OCI-LY3 (cell line): ENCODE measurements around the gene ALKBH2.

Experiments
- H2AFZ ChIP-seq: fragments of 200-600, 300-600 bp; shearing (Covaris generic); 2 replicates; pipeline ENCODE4 v1.6.0; 2014; ENCODE audit warnings: antibody characterized with exemption, low read depth, low read length
- H3K27ac ChIP-seq: fragments of 200-600, 300-600 bp; sonication (generic); 2 replicates; pipeline ENCODE4 v1.5.1; 2014; ENCODE audit warnings: mild to moderate bottlenecking, low read length, moderate library complexity, mixed read lengths
- H3K27me3 ChIP-seq: fragments of 200-600, 300-600 bp; sonication (generic); 2 replicates; pipeline ENCODE4 v1.6.1; 2014; ENCODE audit warnings: low read depth, low read length, mixed read lengths
- H3K36me3 ChIP-seq: fragments of 200-600, 300-600 bp; sonication (generic); replicated peaks from 2 replicates; pipeline ENCODE3; 2014; ENCODE audit warnings: low read depth, low read length, mixed read lengths
- H3K4me1 ChIP-seq: fragments of 300-600, 200-600 bp; sonication (generic); 2 replicates; pipeline ENCODE4 v1.6.1; 2014; ENCODE audit warnings: low read length, mixed read lengths
- H3K4me2 ChIP-seq: fragments of 200-600, 300-600 bp; sonication (generic); 2 replicates; pipeline ENCODE4 v1.6.1; 2014; ENCODE audit warnings: low read length, mixed read lengths
- H3K4me3 ChIP-seq: fragments of 300-600, 200-600 bp; sonication (generic); 2 replicates; pipeline ENCODE4 v1.5.1; 2014; ENCODE audit warnings: antibody characterized with exemption, mild to moderate bottlenecking, low read length, moderate library complexity
- H3K79me2 ChIP-seq: fragments of 300-600, 200-600 bp; shearing (Covaris generic); 2 replicates; pipeline ENCODE4 v1.6.1; 2014; ENCODE audit warnings: mild to moderate bottlenecking, low read length, mixed read lengths
- H3K9ac ChIP-seq: fragments of 300-600, 200-600 bp; shearing (Covaris generic); 2 replicates; pipeline ENCODE4 v1.6.0; 2014; ENCODE audit warnings: mild to moderate bottlenecking, low read length, moderate library complexity
- H3K9me3 ChIP-seq: fragments of 200-600, 300-600 bp; shearing (Covaris generic); 2 replicates; pipeline ENCODE4 v1.6.1; 2014; ENCODE audit warnings: low read length, mixed read lengths; ENCODE audit not compliant: insufficient read depth
- H4K20me1 ChIP-seq: fragments of 200-600, 300-600 bp; sonication (generic); 2 replicates; pipeline ENCODE4 v1.6.1; 2016; ENCODE audit warnings: low read length, mixed read lengths; ENCODE audit not compliant: insufficient read depth
- EZH2phosphoT487 ChIP-seq: fragments of 200-600 bp; shearing (Covaris generic); IDR thresholded peaks from 2 replicates; pipeline ENCODE4 v1.6.1; 2018; ENCODE audit warnings: antibody characterized with exemption, mixed run types, low read depth
- TF ChIP-seq, protein P1 (sequence below): fragments of 200-600, 300-600 bp; sonication (generic); IDR thresholded peaks from 2 replicates; pipeline ENCODE4 v1.5.1; 2014; ENCODE audit warnings: antibody characterized with exemption, low read length, low read depth

Gene ALKBH2

DNA sequence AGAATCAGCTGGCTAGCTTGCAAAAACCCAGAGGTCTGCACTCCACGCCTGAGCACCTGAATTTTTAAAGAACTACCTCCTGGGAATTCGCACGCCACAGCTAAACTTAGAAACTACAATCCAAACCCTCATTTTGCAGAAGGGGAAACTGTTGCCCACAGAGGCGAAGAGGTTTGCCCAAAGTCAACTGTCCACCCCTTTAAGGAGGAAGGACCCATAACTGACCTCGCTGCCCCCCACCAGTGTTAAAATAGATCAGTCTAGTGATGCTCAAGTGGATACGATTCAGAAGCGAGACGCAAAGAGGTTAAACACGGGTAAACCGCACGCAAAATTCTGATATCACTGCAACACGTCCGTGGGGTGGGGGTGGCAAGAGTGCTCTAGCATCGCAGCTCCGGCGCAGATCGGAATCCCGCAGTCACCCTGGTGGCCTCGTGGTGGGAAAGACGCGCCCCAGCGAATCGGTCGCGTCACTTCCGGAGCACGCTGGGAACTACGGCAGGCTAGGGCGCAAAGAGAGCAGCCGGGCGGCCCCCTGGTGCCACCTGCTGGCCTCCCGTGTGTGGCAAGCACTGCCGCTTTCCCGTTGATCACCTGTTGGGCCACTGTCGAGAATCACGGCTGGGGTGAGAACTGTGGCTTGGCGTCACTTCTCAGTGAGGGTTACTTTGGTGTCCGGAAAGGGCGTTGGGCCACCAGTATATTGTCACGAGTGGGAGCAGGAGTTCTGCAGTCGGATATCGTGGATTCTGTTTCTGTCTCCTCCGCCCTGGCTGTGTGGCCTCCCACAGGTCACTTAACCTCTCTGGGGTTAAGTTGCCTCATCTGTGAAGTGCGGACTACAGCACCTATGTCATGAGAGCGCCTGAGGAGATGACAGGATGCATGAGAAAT, at the start of gene ALKBH2:
TSS of gene ALKBH2 (minus strand) at position 451 of the 897 bp plus-strand sequence. CDS start 686 bp downstream, outside the sequence.
- Histone ChIP-seq H3K9me3 (no peaks in the 10 kb centered on the region), H3K4me1 (peaks cover 24% of the 10 kb centered on the region), H3K4me2 (peak within 1 kb of the TSS; percentile 95), H3K79me2 (peaks cover 38% of the 10 kb centered on the region), H3K36me3 (peaks cover 27% of the 10 kb centered on the region), H2AFZ (peak within 1 kb of the TSS; percentile 92), H3K9ac (peak within 1 kb of the TSS; percentile 86), H3K4me3 (peak within 1 kb of the TSS; percentile 86), H4K20me1 (no peaks in the 10 kb centered on the region), H3K27me3 (no peaks in the 10 kb centered on the region), H3K27ac (peak within 1 kb of the TSS; percentile 23; the same call in 1 of the 2 replicates)
- no peak for TF ChIP-seq EZH2phosphoT487
- TF ChIP-seq, protein P1, sequence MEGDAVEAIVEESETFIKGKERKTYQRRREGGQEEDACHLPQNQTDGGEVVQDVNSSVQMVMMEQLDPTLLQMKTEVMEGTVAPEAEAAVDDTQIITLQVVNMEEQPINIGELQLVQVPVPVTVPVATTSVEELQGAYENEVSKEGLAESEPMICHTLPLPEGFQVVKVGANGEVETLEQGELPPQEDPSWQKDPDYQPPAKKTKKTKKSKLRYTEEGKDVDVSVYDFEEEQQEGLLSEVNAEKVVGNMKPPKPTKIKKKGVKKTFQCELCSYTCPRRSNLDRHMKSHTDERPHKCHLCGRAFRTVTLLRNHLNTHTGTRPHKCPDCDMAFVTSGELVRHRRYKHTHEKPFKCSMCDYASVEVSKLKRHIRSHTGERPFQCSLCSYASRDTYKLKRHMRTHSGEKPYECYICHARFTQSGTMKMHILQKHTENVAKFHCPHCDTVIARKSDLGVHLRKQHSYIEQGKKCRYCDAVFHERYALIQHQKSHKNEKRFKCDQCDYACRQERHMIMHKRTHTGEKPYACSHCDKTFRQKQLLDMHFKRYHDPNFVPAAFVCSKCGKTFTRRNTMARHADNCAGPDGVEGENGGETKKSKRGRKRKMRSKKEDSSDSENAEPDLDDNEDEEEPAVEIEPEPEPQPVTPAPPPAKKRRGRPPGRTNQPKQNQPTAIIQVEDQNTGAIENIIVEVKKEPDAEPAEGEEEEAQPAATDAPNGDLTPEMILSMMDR: peak; percentile 85

DNA sequence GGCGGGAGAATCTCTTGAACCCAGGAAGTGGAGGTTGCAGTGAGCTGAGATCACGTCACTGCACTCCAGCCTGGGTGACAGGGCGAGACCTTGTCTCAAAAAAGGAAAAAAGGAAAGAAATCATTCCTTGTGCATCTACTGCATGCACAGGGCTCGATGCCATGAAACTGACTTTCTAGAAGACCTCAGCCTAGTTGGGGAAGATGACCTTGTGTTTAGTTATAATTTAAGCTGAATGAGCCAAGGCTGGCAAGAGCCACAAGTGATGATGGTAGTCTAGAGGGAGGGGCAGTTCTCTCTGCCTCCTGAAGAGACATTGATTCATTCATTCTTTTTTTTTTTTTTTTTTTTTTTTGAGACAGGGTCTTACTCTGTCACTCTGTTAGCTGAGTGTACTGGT, 47.3 kb upstream of the ALKBH2 start:
- no peaks in the 10 kb centered on the region for H3K36me3 ChIP-seq
- no peak for TF ChIP-seq EZH2phosphoT487
- TF ChIP-seq, protein P1: no peak
- no peak overlapping the region for H2AFZ ChIP-seq
- H3K27ac ChIP-seq: no peak overlapping the region
- H3K4me3 ChIP-seq: no peak overlapping the region
- no peaks in the 10 kb centered on the region for H4K20me1 ChIP-seq
- H3K9me3 ChIP-seq: no peaks in the 10 kb centered on the region
- H3K79me2 ChIP-seq: no peaks in the 10 kb centered on the region
- H3K9ac ChIP-seq: no peak overlapping the region
- no peak overlapping the region for H3K4me2 ChIP-seq
- H3K27me3 ChIP-seq: peaks cover 8% of the 10 kb centered on the region; the same call in 1 of the 2 replicates
- H3K4me1 ChIP-seq: no peaks in the 10 kb centered on the region

DNA sequence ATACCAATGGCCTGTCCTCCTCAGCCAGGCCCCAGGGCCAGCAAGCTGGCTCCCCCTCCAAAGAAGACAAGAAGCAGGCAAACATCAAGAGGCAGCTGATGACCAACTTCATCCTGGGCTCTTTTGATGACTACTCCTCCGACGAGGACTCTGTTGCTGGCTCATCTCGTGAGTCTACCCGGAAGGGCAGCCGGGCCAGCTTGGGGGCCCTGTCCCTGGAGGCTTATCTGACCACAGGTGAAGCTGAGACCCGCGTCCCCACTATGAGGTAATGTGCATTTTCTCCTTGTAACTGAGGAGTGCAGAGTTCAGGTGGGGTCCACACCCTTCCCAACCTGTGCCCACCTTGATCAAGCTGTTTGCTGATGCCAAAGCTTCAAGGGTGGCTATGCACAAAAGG, 46.5 kb upstream of the ALKBH2 start:
- no peak overlapping the region for H3K4me2 ChIP-seq
- no peak for TF ChIP-seq EZH2phosphoT487
- TF ChIP-seq, protein P1: no peak
- H3K79me2 ChIP-seq: no peaks in the 10 kb centered on the region
- peaks cover 16% of the 10 kb centered on the region; the same call in 1 of the 2 replicates for H3K27me3 ChIP-seq
- H3K9ac ChIP-seq: no peak overlapping the region
- no peak overlapping the region for H3K4me3 ChIP-seq
- no peaks in the 10 kb centered on the region for H3K36me3 ChIP-seq
- H2AFZ ChIP-seq: no peak overlapping the region
- no peaks in the 10 kb centered on the region for H3K4me1 ChIP-seq
- no peak overlapping the region for H3K27ac ChIP-seq
- no peaks in the 10 kb centered on the region for H3K9me3 ChIP-seq
- H4K20me1 ChIP-seq: no peaks in the 10 kb centered on the region

DNA sequence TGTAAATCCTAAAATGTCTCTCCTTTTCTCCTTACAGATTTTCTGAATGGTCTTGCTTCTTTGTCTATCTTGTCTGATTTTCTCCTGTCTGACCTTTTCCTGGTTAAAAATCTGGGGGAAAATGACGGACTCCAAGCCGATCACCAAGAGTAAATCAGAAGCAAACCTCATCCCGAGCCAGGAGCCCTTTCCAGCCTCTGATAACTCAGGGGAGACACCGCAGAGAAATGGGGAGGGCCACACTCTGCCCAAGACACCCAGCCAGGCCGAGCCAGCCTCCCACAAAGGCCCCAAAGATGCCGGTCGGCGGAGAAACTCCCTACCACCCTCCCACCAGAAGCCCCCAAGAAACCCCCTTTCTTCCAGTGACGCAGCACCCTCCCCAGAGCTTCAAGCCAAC, 46.1 kb upstream of the ALKBH2 start:
- Histone ChIP-seq H3K9me3 (no peaks in the 10 kb centered on the region), H3K4me3 (no peak overlapping the region), H3K79me2 (no peaks in the 10 kb centered on the region), H2AFZ (no peak overlapping the region), H3K4me1 (no peaks in the 10 kb centered on the region), H3K27ac (no peak overlapping the region), H3K27me3 (peaks cover 19% of the 10 kb centered on the region; the same call in 1 of the 2 replicates), H3K4me2 (no peak overlapping the region), H4K20me1 (no peaks in the 10 kb centered on the region), H3K36me3 (no peaks in the 10 kb centered on the region), H3K9ac (no peak overlapping the region)
- TF ChIP-seq EZH2phosphoT487: no peak
- TF ChIP-seq, protein P1: no peak
